ENCODE data around the gene LYRM2.

LYRM2 gene

GRCh38 chr6:89589297-89590025 lies 49.1 kb downstream of the LYRM2 start:
- H3K27ac ChIP-seq = no peak overlapping the region
- TF ChIP-seq CTCF (conservative IDR thresholded peaks at IDR 0.05; ENCODE audit: low read depth, low read length) = no peak
- no peaks in the 10 kb centered on the region for H3K36me3 ChIP-seq (ENCODE audit: insufficient read depth)
- H3K79me2 ChIP-seq (ENCODE audit: insufficient read depth, low read depth) = no peaks in the 10 kb centered on the region
- no peak overlapping the region for H2AFZ ChIP-seq (ENCODE audit: low read depth)
- H3K4me3 ChIP-seq (IDR thresholded peaks at IDR 0.05; ENCODE audit: insufficient read depth, low read depth, low read length) = no peak overlapping the region
- H3K9ac ChIP-seq = no peak overlapping the region
- H3K4me2 ChIP-seq = no peak overlapping the region
- no peaks in the 10 kb centered on the region for H4K20me1 ChIP-seq (ENCODE audit: insufficient read depth)
- no peaks in the 10 kb centered on the region for H3K4me1 ChIP-seq (ENCODE audit: low read depth, poor library complexity, severe bottlenecking)
- no peaks in the 10 kb centered on the region for H3K27me3 ChIP-seq (ENCODE audit: insufficient read depth, low read depth)

- Histone ChIP-seq H3K4me1 (ENCODE audit: low read depth, poor library complexity, severe bottlenecking) (no peaks in the 10 kb centered on the region), H2AFZ (ENCODE audit: low read depth) (no peak overlapping the region), H3K27ac (no peak overlapping the region), H3K4me3 (IDR thresholded peaks at IDR 0.05; ENCODE audit: insufficient read depth, low read depth, low read length) (no peak overlapping the region), H3K4me2 (no peak overlapping the region), H4K20me1 (ENCODE audit: insufficient read depth) (no peaks in the 10 kb centered on the region), H3K36me3 (ENCODE audit: insufficient read depth) (no peaks in the 10 kb centered on the region), H3K9ac (no peak overlapping the region), H3K79me2 (ENCODE audit: insufficient read depth, low read depth) (no peaks in the 10 kb centered on the region), H3K27me3 (ENCODE audit: insufficient read depth, low read depth) (no peaks in the 10 kb centered on the region)
- TF ChIP-seq CTCF (conservative IDR thresholded peaks at IDR 0.05; ENCODE audit: low read depth, low read length) = no peak
Measured at GRCh38 chr6:89585154-89585553, 53.4 kb downstream of the LYRM2 start.

GRCh38 chr6:89584539-89584938 lies 54.0 kb downstream of the LYRM2 start:
- Histone ChIP-seq H3K4me3 (IDR thresholded peaks at IDR 0.05; ENCODE audit: insufficient read depth, low read depth, low read length) (no peak overlapping the region), H3K79me2 (ENCODE audit: insufficient read depth, low read depth) (no peaks in the 10 kb centered on the region), H3K36me3 (ENCODE audit: insufficient read depth) (no peaks in the 10 kb centered on the region), H3K4me2 (no peak overlapping the region), H3K9ac (no peak overlapping the region), H3K27ac (no peak overlapping the region), H3K27me3 (ENCODE audit: insufficient read depth, low read depth) (no peaks in the 10 kb centered on the region), H2AFZ (ENCODE audit: low read depth) (no peak overlapping the region), H3K4me1 (ENCODE audit: low read depth, poor library complexity, severe bottlenecking) (no peaks in the 10 kb centered on the region), H4K20me1 (ENCODE audit: insufficient read depth) (no peaks in the 10 kb centered on the region)
- no peak for TF ChIP-seq CTCF (conservative IDR thresholded peaks at IDR 0.05; ENCODE audit: low read depth, low read length)

GRCh38 chr6:89583559-89583958 lies 55.0 kb downstream of the LYRM2 start:
- H3K79me2 ChIP-seq (ENCODE audit: insufficient read depth, low read depth) = no peaks in the 10 kb centered on the region
- no peak for TF ChIP-seq CTCF (conservative IDR thresholded peaks at IDR 0.05; ENCODE audit: low read depth, low read length)
- H4K20me1 ChIP-seq (ENCODE audit: insufficient read depth) = no peaks in the 10 kb centered on the region
- no peaks in the 10 kb centered on the region for H3K4me1 ChIP-seq (ENCODE audit: low read depth, poor library complexity, severe bottlenecking)
- H3K9ac ChIP-seq = no peak overlapping the region
- H3K27ac ChIP-seq = no peak overlapping the region
- H3K36me3 ChIP-seq (ENCODE audit: insufficient read depth) = no peaks in the 10 kb centered on the region
- no peak overlapping the region for H3K4me2 ChIP-seq
- H3K4me3 ChIP-seq (IDR thresholded peaks at IDR 0.05; ENCODE audit: insufficient read depth, low read depth, low read length) = no peak overlapping the region
- H2AFZ ChIP-seq (ENCODE audit: low read depth) = no peak overlapping the region
- no peaks in the 10 kb centered on the region for H3K27me3 ChIP-seq (ENCODE audit: insufficient read depth, low read depth)

Measured in KMS-11 (cell line).